ENCODE results near the gene EML6.

GRCh38 chr2:54948120-54948519, 224.7 kb downstream of the EML6 start:
- TF ChIP-seq POLR2AphosphoS5 (IDR thresholded peaks at IDR 0.05; ENCODE audit: low read depth, low read length) = no peak
- TF ChIP-seq, protein P1, sequence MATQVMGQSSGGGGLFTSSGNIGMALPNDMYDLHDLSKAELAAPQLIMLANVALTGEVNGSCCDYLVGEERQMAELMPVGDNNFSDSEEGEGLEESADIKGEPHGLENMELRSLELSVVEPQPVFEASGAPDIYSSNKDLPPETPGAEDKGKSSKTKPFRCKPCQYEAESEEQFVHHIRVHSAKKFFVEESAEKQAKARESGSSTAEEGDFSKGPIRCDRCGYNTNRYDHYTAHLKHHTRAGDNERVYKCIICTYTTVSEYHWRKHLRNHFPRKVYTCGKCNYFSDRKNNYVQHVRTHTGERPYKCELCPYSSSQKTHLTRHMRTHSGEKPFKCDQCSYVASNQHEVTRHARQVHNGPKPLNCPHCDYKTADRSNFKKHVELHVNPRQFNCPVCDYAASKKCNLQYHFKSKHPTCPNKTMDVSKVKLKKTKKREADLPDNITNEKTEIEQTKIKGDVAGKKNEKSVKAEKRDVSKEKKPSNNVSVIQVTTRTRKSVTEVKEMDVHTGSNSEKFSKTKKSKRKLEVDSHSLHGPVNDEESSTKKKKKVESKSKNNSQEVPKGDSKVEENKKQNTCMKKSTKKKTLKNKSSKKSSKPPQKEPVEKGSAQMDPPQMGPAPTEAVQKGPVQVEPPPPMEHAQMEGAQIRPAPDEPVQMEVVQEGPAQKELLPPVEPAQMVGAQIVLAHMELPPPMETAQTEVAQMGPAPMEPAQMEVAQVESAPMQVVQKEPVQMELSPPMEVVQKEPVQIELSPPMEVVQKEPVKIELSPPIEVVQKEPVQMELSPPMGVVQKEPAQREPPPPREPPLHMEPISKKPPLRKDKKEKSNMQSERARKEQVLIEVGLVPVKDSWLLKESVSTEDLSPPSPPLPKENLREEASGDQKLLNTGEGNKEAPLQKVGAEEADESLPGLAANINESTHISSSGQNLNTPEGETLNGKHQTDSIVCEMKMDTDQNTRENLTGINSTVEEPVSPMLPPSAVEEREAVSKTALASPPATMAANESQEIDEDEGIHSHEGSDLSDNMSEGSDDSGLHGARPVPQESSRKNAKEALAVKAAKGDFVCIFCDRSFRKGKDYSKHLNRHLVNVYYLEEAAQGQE (IDR thresholded peaks at IDR 0.05; ENCODE audit: insufficient read depth in 1 of 2, low read depth in 2 of 2, low read length in 2 of 2) = no peak
- no peak for TF ChIP-seq TAF1 (IDR thresholded peaks at IDR 0.05; ENCODE audit: borderline replicate concordance, insufficient read depth, low read length)
